T-helper 1 cell treated with Interleukin-12 subunit alpha and Interleukin-12 subunit beta and Interleukin-4 antibody, amounts not matched to agents 30 ng/mL and 1 ng/mL, for 36 hours (primary cell): ENCODE data around the gene HEG1. TPM values are rescaled to one million over a fixed set of nuclear protein-coding genes. Genes with fewer than 3 reads are reported as not detected.
"Not testable (repeated sequence)": the region's sequence is repeated elsewhere in the genome, so short reads cannot be mapped to it uniquely, and the experiment has no call there.

Experiments
- intact Hi-C: fragments of 100-400 bp; cut with micrococcal nuclease; formaldehyde crosslinking; loops from one replicate; pipeline ENCODE4 v1.15.1; 2024
- total RNA-seq: library from RNA; stranded (reverse); gene quantifications from 2 replicates; pipeline ENCODE4 v1.2.3, GENCODE V29; 2022

Gene HEG1
- total RNA-seq, 1 donor from 2014 or later = 44.6 TPM

GRCh38 chr3:124960698-124961097, 95.1 kb downstream of the HEG1 start:
- intact Hi-C loops = no loop called here

GRCh38 chr3:124960105-124960504, 95.7 kb downstream of the HEG1 start:
- intact Hi-C loops = no loop called here

DNA sequence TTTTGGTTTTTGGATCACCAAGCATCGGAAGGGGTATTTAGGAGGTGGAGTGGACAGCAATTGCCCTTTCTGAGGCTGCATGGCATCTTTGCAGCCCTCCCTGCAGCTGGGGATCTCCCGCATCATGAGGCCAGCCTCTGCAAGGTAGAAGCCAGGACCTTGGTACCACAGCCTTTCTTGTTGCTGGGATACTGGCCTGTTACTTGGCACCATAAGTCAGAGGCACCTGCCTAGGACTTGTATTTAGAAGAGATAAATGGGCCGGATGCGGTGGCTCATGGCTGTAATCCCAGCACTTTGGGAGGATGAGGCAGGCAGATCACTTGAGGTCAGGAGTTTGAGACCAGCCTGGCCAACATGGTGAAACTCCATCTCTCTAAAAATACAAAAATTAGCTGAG, 97.8 kb downstream of the HEG1 start:
- intact Hi-C loops = not testable (repeated sequence)

DNA sequence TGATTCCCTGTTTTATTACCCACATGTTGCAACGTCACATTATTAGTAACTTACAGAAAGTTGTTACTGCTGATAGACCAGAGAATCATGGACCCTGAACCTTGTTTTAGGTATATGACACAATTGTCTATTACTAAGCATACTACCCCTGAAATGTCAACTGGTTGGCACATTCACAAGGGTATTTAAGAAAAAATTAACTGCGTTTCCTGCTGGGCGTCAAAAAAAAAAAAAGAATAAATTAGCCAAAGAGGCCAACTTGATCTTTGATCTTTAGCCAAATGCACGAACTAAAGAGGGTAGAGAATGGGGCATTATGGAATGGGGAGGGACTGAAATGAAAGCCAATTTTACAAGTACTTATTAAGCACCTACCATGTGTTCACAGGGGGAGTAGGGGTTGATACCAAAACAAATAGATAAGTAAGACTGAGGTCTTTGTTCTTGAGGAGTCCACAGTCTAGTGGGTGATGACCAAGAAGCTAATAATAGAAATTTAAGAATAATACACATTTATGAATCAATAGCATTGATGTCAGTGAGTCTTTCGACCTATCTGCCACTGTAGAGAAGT, 103.4 kb downstream of the HEG1 start:
- intact Hi-C loops = no loop called here

GRCh38 chr3:124951511-124952281, 104.1 kb downstream of the HEG1 start:
- intact Hi-C loops = no loop called here

DNA sequence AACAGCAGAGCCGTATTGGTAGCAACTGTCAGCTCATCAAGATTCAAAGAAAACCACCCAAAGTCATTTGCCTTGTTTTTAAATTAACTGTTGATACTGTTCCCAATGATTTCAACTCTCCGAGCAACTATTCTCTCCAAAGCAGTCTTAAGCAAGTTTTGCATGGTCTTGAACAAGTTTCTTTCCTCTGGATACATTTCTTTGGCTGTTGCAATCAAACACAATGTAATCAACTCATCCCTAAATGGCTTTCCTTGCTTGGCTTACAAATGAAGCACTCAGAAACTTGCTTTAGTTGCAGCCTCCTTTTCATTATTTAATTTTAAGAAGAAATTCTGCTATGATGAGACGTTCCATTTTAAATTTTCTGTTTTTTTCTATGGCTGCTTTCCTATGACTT, 105.8 kb downstream of the HEG1 start:
- intact Hi-C loops = no loop called here

DNA sequence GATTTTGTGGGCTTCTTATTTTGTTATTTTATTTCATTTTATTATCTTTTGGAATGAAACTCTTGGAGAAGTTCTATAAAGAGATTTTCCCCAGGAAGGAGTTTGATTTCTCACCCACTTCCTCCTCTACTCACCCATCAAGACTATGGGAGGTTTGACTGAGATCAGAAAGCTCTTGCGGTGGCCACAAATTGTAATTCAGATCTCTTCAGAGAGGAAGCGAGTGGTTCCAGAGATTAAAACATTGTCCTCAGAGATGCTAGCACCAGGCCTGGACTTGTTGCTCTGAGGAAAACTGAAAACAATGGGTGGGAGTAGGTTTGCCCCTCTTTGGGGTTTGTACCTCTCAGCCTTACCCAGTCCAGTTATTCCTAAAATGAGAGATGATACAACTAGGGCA, 113.2 kb downstream of the HEG1 start:
- intact Hi-C loops = no loop called here

GRCh38 chr3:124941771-124942170, 114.0 kb downstream of the HEG1 start:
- intact Hi-C loops = no loop called here

DNA sequence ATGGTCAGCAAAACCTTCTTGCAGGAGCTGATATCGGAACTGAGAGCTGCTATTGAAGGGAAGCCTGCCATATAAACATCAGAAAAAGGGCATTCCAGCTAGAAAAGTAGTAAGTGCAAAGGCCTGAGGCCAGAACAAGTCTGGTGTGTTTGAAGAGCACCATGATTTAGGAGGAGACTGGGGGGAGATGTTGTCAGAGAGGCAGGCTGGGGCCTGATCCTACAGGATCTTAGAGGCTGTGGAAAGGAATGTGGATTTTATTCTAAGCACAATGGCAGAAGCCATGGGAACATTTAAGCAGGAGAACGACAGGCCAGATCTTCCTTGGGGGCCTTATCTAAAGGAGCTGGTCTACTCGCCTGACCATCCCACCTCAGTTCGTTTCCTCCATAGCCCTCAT, 116.1 kb downstream of the HEG1 start:
- intact Hi-C loops = no loop called here

DNA sequence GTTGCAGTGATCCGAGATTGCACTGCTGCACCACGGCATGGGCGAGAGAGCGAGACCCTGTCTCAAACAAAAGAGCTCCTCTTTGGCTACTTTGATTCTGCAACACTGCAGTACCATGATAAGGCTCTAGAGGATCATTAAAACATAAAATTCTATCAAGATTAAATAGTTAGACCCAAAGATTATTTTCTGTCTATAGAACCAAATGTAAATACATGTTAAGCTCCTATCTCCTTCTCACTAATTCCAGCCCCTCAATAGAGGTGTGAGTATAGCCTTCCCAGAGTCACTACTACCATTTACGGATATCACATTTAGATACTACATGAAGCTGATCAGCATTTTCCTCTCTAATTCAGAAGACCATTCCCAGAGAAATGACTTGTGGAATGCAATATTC, 116.9 kb downstream of the HEG1 start:
- intact Hi-C loops = no loop called here

GRCh38 chr3:124937049-124937448, 118.7 kb downstream of the HEG1 start:
- intact Hi-C loops = no loop called here

- intact Hi-C loops = no loop called here
Measured at GRCh38 chr3:124935794-124936542, 119.8 kb downstream of the HEG1 start.

DNA sequence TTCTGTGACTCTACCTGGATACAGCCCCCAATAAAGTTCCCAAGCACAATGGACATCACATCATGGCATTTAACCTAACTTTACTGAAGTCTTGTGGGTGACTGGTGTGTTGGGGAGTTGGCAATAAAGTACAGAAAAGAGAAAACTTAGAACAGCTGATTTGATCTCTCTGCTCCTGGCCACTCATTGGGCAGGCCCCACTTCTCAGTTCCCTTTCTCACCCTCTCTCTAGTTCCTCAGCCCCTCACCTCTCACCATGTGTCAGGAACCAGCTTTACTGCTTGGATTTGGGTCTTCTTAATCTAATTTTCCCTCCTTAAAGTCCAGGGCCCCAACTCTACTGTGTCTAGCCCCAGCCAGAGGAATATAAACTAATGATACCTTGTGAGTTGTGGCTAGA, 120.5 kb downstream of the HEG1 start:
- intact Hi-C loops = no loop called here

- intact Hi-C loops = no loop called here
Measured at GRCh38 chr3:124934577-124934976, 121.2 kb downstream of the HEG1 start, which contains the start of gene MUC13. Gene MUC13, minus strand, starts transcription at chr3:124934751. Its CDS starts 39 bp downstream, at chr3:124934712.

GRCh38 chr3:124928333-124929202, 127.2 kb downstream of the HEG1 start:
- intact Hi-C loops = loop anchor here (1.0 to 5.0 kb wide), 6 partner anchors 67 to 657 kb away; partner anchors contain the start of gene HEG1

DNA sequence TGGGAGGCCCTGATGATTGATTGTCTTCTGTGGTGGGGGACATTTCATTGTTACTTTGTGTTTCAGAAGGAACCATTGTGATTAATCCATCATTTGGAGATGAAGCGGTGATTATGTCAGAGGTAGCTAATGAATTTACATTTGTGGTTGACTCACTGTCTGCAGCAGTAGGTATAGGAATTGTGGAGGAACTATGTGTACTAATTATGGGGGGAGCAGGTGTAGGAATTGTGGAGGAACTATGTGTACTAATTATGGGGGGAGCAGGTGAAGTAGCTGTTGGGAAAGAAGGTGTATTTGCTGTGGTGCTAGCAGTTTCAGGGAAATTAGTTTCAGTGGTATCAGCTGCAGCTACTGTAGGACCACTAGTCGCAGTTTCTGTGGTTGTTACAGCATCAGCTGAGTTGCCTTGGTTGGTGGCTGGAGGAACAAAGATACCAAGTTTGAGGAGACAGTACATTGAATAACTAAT, 128.2 kb downstream of the HEG1 start:
- intact Hi-C loops = loop anchor here (1.0 to 5.0 kb wide), 6 partner anchors 68 to 658 kb away; partner anchors contain the start of gene HEG1

DNA sequence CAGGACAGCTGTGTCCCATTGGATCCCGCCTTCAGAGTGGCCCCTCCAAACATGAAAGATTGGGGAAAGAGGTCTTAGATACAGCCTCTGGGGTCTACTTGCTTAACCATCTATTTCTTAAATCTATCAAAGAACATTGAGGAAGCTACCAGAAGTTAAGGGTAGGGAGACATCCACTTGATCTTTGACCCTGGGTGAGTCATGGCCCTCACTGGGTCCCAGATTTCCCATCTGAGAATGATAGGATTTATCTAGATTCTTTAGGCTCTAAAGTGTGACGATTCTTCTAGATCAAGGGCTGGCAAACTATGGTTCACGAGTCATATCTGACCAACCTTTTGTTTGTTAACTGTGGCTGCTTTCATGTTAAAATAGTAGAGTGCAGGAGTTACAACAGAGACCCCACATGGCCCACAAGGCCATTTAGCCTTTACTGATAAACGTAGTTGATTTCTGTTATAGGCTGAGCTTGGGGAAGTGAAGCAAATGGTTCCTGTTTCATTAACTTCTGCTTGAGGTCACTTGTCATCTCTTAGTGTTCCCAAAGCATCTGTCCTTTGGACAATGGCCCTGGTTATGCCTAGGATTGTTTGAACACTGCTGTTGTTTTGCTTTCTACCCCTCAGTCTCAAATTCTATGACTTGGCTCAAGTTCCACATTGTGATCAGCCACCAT, 129.2 kb downstream of the HEG1 start:
- intact Hi-C loops = loop anchor here (5.0 kb wide), 1 partner anchor 216 kb away; no protein-coding TSS in a partner anchor

DNA sequence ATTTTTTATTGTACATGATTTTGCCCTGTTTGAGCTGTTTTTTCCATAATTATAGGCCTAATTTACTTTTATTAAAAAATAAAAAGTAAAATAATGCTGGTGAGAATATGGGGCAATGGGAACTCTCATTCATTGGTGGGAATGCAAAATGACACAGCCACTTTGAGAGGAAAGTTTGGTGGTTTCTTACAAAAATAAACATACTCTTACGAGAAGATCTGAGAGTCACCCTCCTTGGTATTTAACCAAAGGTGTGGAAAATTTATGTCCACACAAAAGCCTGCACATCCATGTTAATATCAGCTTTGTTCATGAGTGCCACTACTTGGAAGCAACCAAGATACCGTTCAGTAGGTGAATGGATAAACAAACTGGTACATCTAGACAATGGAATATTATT, 131.1 kb downstream of the HEG1 start:
- intact Hi-C loops = loop anchor here (5.0 kb wide), 1 partner anchor 218 kb away; no protein-coding TSS in a partner anchor

GRCh38 chr3:124923833-124924232, 132.0 kb downstream of the HEG1 start:
- intact Hi-C loops = no loop called here

- intact Hi-C loops = no loop called here
Measured at GRCh38 chr3:124920718-124921117, 135.1 kb downstream of the HEG1 start.
